SK-N-SH (cell line): ENCODE data around the gene ZNF732. TPM values are rescaled to one million over a fixed set of nuclear protein-coding genes. Genes with fewer than 3 reads are reported as not detected.

ENCODE experiments used
- CTCF ChIA-PET: fragments of 300-600, 350-600 bp; formaldehyde crosslinking; extraction: SDS; loops from one replicate; lab custom pipeline; 2021; lab: Yijun Ruan, JAX
- POLR2A ChIA-PET: fragments of 350-600 bp; sonication (Branson Sonifier 250); formaldehyde crosslinking; extraction: SDS; loops from one replicate; lab custom pipeline; 2020; ENCODE audit warnings: antibody characterized with exemption, inconsistent platforms; lab: Yijun Ruan, JAX
- DNase-seq: peaks from one replicate; pipeline ENCODE4 v3.0.0; 2012
- H2AFZ ChIP-seq: fragments of 200-600 bp; sonication (generic); 2 replicates; pipeline ENCODE4 v1.8.1; 2016; ENCODE audit warnings: antibody characterized with exemption, mild to moderate bottlenecking, low read depth
- H3F3A ChIP-seq: fragments of 200-600 bp; sonication (generic); replicated peaks from 2 replicates; pipeline ENCODE3; 2016; ENCODE audit warnings: antibody characterized with exemption, mild to moderate bottlenecking; ENCODE audit not compliant: insufficient read depth
- H3K27ac ChIP-seq, 2 experiments: fragments of 200-500 bp in 1 of 2; fragments of 200-600 bp in 1 of 2; sonication (Bioruptor generic) in 1 of 2; sonication (generic), shearing (Covaris generic) in 1 of 2; 2 replicates each; pipeline versions ENCODE4 v1.5.1 to v1.6.1; 2014 to 2016; ENCODE audit warnings: low read depth in 2 of 2, inconsistent platforms in 1 of 2, low read length in 1 of 2, mild to moderate bottlenecking in 1 of 2, mixed read lengths in 1 of 2
- H3K27me3 ChIP-seq: fragments of 200-600 bp; sonication (generic), shearing (Covaris generic); 2 replicates; pipeline ENCODE4 v1.6.1; 2016; ENCODE audit warnings: mixed run types; ENCODE audit not compliant: insufficient read depth
- H3K36me3 ChIP-seq, 2 experiments: fragments of 200-500 bp in 1 of 2; fragments of 200-600 bp in 1 of 2; sonication (Bioruptor generic) in 1 of 2; sonication (generic) in 1 of 2; replicated peaks in 1 of 2; 2 replicates each; pipeline versions ENCODE3 to v1.5.1; 2014 to 2016; ENCODE audit warnings: low read length in 1 of 2, mild to moderate bottlenecking in 1 of 2; ENCODE audit not compliant: insufficient read depth in 2 of 2, control insufficient read depth in 1 of 2
- H3K4me1 ChIP-seq, 2 experiments: fragments of 200-500 bp in 1 of 2; fragments of 200-600 bp in 1 of 2; sonication (Bioruptor generic) in 1 of 2; sonication (generic), shearing (Covaris generic) in 1 of 2; 2 replicates each; pipeline versions ENCODE4 v1.5.1 to v1.6.1; 2014 to 2016; ENCODE audit warnings: low read depth in 1 of 2, low read length in 1 of 2, mixed run types in 1 of 2; ENCODE audit not compliant: insufficient read depth in 2 of 2, control insufficient read depth in 1 of 2
- H3K4me2 ChIP-seq: fragments of 200-600 bp; sonication (generic), shearing (Covaris generic); 2 replicates; pipeline ENCODE4 v1.6.1; 2017; ENCODE audit warnings: mixed run types
- H3K4me3 ChIP-seq, 2 experiments: fragments of 200-500 bp in 1 of 2; fragments of 200-600 bp in 1 of 2; sonication (Bioruptor generic) in 1 of 2; sonication (generic), shearing (Covaris generic) in 1 of 2; 2 replicates each; pipeline versions ENCODE4 v1.5.1 to v1.8.1; 2014 to 2016; ENCODE audit warnings: low read depth in 2 of 2, inconsistent platforms in 1 of 2, low read length in 1 of 2, mild to moderate bottlenecking in 1 of 2, mixed read lengths in 1 of 2, moderate library complexity in 1 of 2
- H3K79me2 ChIP-seq: fragments of 200-600 bp; sonication (generic); 2 replicates; pipeline ENCODE4 v1.8.1; 2017; ENCODE audit warnings: mild to moderate bottlenecking; ENCODE audit not compliant: insufficient read depth
- H3K9ac ChIP-seq: fragments of 200-600 bp; sonication (generic); 2 replicates; pipeline ENCODE4 v1.6.1; 2017; ENCODE audit warnings: mixed run types
- H3K9me2 ChIP-seq: fragments of 200-600 bp; sonication (generic); 2 replicates; pipeline ENCODE4 v1.6.1; 2017; ENCODE audit warnings: mixed run types
- H3K9me3 ChIP-seq: fragments of 200-600 bp; sonication (generic); 2 replicates; pipeline ENCODE4 v1.6.1; 2017; ENCODE audit warnings: mixed run types, mild to moderate bottlenecking, moderate library complexity
- H4K20me1 ChIP-seq: fragments of 200-600 bp; sonication (generic); 2 replicates; pipeline ENCODE4 v1.6.1; 2017; ENCODE audit warnings: mild to moderate bottlenecking, mixed run types; ENCODE audit not compliant: insufficient read depth
- CHD2 ChIP-seq: fragments of 150-350 bp; IDR thresholded peaks from 2 replicates; pipeline ENCODE4 v1.6.1; 2018; ENCODE audit warnings: low read length; ENCODE audit not compliant: partially characterized antibody
- ELF1 ChIP-seq: IDR thresholded peaks from 2 replicates; pipeline ENCODE4 v1.4.0; 2012
- EP300 ChIP-seq, 2 experiments: IDR thresholded peaks; 2 replicates each; pipeline versions ENCODE4 v1.4.0 to v1.6.1; 2012; ENCODE audit warnings: borderline replicate concordance in 1 of 2, low read depth in 1 of 2, low read length in 1 of 2
- FOSL2 ChIP-seq: IDR thresholded peaks from 2 replicates; pipeline ENCODE4 v1.4.0; 2012; ENCODE audit warnings: low read depth, mild to moderate bottlenecking, moderate library complexity, borderline replicate concordance
- FOXM1 ChIP-seq: IDR thresholded peaks from 2 replicates; pipeline ENCODE4 v1.4.0; 2012; ENCODE audit warnings: low read depth, mild to moderate bottlenecking
- GABPA ChIP-seq: IDR thresholded peaks from 2 replicates; pipeline ENCODE4 v1.4.0; 2012; ENCODE audit warnings: low read depth, mild to moderate bottlenecking
- IRF3 ChIP-seq: fragments of 150-350 bp; IDR thresholded peaks from 2 replicates; pipeline ENCODE4 v1.6.1; 2016; ENCODE audit warnings: mild to moderate bottlenecking, low read depth, low read length
- JUND ChIP-seq: IDR thresholded peaks from 2 replicates; pipeline ENCODE4 v1.4.0; 2012
- MXI1 ChIP-seq: IDR thresholded peaks from 2 replicates; pipeline ENCODE4 v1.6.1; 2012; ENCODE audit warnings: mild to moderate bottlenecking, low read depth, low read length, improper control_type of control experiment
- NFIC ChIP-seq: IDR thresholded peaks from 2 replicates; pipeline ENCODE4 v1.4.0; 2012; ENCODE audit warnings: borderline replicate concordance
- NRF1 ChIP-seq: IDR thresholded peaks from 2 replicates; pipeline ENCODE4 v1.6.1; 2012; ENCODE audit warnings: low read depth, mild to moderate bottlenecking, low read length
- POLR2AphosphoS5 ChIP-seq: IDR thresholded peaks from 2 replicates; pipeline ENCODE4 v1.6.1; 2012; ENCODE audit warnings: low read depth, low read length
- RCOR1 ChIP-seq: fragments of 150-350 bp; IDR thresholded peaks from 2 replicates; pipeline ENCODE4 v1.6.1; 2017; ENCODE audit warnings: antibody characterized with exemption, low read length
- RXRA ChIP-seq: IDR thresholded peaks from 2 replicates; pipeline ENCODE4 v1.4.0; 2012; ENCODE audit warnings: low read depth, mild to moderate bottlenecking, borderline replicate concordance
- SIN3A ChIP-seq: IDR thresholded peaks from 2 replicates; pipeline ENCODE4 v1.6.1; 2012; ENCODE audit warnings: low read depth, mild to moderate bottlenecking, low read length, moderate library complexity, borderline replicate concordance
- TAF1 ChIP-seq: IDR thresholded peaks from 2 replicates; pipeline ENCODE4 v1.6.1; 2012; ENCODE audit warnings: low read depth, mild to moderate bottlenecking, low read length, moderate library complexity, borderline replicate concordance
- TCF12 ChIP-seq: IDR thresholded peaks from 2 replicates; pipeline ENCODE4 v1.4.0; 2012
- YY1 ChIP-seq: IDR thresholded peaks from 2 replicates; pipeline ENCODE4 v1.4.0; 2012; ENCODE audit warnings: low read depth, mild to moderate bottlenecking
- WGBS: methylation state at CpG from one replicate; pipeline ENCODE4 v1.1.6; 2017; ENCODE audit warnings: low lambda C conversion rate; 5-methylcytosine and 5-hydroxymethylcytosine counted together
- polyA plus RNA-seq, 3 experiments: library from polyadenylated mRNA; depleted of rRNA; stranded (reverse); fragments of >200 nt; gene quantifications; 2 replicates each; pipeline ENCODE4 v1.2.3, GENCODE V29; 2012
- TF ChIP-seq, protein P1 (sequence below): IDR thresholded peaks from 2 replicates; pipeline ENCODE4; 2012

ZNF732 gene
- polyA plus RNA-seq, 1 of the 3 experiments (the other 2 are of a cell fraction), result 0.05 TPM

DNA sequence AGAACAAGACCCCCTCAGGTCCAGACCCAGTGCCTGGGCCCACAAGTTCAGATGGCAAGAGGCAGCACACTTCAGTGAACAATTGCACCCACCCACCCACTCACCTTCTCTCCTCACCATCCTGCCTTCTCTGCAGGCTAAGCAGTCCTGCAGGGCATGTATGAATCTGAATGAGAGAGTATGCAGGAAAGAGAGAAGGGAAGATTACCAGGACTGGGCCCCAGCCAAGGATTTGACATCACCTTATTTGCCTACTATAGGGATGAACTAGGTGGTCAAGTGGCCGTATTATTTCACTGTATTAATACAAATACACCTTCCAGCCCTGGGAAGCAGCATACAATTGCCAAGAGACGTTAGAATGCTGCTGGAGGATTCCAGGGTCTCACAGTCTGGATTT, 30.2 kb upstream of the ZNF732 start (continued):
- no peak for TF ChIP-seq CHD2
- TF ChIP-seq IRF3, result no peak
- TF ChIP-seq NRF1, result no peak
- TF ChIP-seq FOSL2, result no peak

DNA sequence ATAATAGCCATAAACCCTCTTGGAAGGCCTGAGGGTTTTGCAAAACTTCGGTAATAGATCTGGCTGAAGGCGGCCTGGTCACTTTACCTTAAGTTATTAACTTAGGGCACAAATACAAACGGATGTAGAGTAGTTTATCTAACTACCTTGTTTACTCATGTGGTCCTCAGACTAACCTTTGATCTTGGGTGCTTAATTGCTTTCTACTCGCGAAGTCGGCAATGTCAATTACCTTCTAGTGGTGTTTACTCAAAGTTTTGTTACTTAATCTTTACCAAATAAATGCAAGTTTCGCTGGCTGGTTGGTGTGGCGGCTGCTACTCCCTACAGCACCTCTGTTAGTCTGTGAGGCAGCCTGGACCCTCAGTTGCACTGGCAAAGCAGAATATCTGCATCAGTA, 23.5 kb upstream of the ZNF732 start:
- ChIA-PET CTCF (interaction anchor here (1.0 kb wide), 1 partner anchor 99 kb away, joined by 3 read pairs; no protein-coding TSS in a partner anchor), POLR2A (no interaction called here)
- H3K9me3 ChIP-seq, result no peaks in the 10 kb centered on the region
- H3K27me3 ChIP-seq, result no peaks in the 10 kb centered on the region
- H3K36me3 ChIP-seq, result peaks cover 0 to 4% of the 10 kb centered on the region in 2 experiments
- no peaks in the 10 kb centered on the region for H3K4me1 ChIP-seq
- H3K9me2 ChIP-seq, result no peaks in the 10 kb centered on the region
- 46% methylated on average over 8 of the region's 8 CpGs for WGBS
- H3K4me2 ChIP-seq, result no peak overlapping the region
- no peak overlapping the region for H2AFZ ChIP-seq
- H4K20me1 ChIP-seq, result no peaks in the 10 kb centered on the region
- no peak overlapping the region for H3K9ac ChIP-seq
- no peak overlapping the region for H3K4me3 ChIP-seq
- H3K27ac ChIP-seq, result no peak overlapping the region
- no peaks in the 10 kb centered on the region for H3F3A ChIP-seq
- no peak for TF ChIP-seq EP300 (IDR thresholded peaks at IDR 0.05; ENCODE audit: borderline replicate concordance in 1 of 2, low read depth in 1 of 2, low read length in 1 of 2)
- TF ChIP-seq NFIC, result no peak
- no peak for TF ChIP-seq MXI1
- TF ChIP-seq ELF1, result no peak
- no peaks in the 10 kb centered on the region for H3K79me2 ChIP-seq
- DNase-seq, result no peak

- H3K9me3 ChIP-seq, result no peaks in the 10 kb centered on the region
- H4K20me1 ChIP-seq, result no peaks in the 10 kb centered on the region
- no peaks in the 10 kb centered on the region for H3K36me3 ChIP-seq
- H3K27me3 ChIP-seq, result no peaks in the 10 kb centered on the region
- no peak overlapping the region for H3K27ac ChIP-seq
- H3K9ac ChIP-seq, result no peak overlapping the region
- CTCF ChIA-PET, result no interaction called here
- no peaks in the 10 kb centered on the region for H3K4me1 ChIP-seq
- no peaks in the 10 kb centered on the region for H3K9me2 ChIP-seq
- H3K4me2 ChIP-seq, result no peak overlapping the region
- no peak for DNase-seq
- H3K79me2 ChIP-seq, result no peaks in the 10 kb centered on the region
- TF ChIP-seq YY1, result no peak
- TF ChIP-seq SIN3A, result no peak
- TF ChIP-seq JUND, result no peak
- no peak for TF ChIP-seq IRF3
- no peak for TF ChIP-seq RXRA
- no peak for TF ChIP-seq TCF12
- TF ChIP-seq NFIC, result no peak
- TF ChIP-seq TAF1, result no peak
- no peak for TF ChIP-seq FOSL2
- TF ChIP-seq GABPA, result no peak
- TF ChIP-seq, protein P1, sequence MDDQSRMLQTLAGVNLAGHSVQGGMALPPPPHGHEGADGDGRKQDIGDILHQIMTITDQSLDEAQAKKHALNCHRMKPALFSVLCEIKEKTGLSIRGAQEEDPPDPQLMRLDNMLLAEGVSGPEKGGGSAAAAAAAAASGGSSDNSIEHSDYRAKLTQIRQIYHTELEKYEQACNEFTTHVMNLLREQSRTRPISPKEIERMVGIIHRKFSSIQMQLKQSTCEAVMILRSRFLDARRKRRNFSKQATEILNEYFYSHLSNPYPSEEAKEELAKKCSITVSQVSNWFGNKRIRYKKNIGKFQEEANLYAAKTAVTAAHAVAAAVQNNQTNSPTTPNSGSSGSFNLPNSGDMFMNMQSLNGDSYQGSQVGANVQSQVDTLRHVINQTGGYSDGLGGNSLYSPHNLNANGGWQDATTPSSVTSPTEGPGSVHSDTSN, result no peak
- no peak for TF ChIP-seq POLR2AphosphoS5
- TF ChIP-seq FOXM1, result no peak
- TF ChIP-seq RCOR1, result no peak
- POLR2A ChIA-PET, result no interaction called here
- WGBS, result 0% methylated on average over 1 of the region's 1 CpG
- H3K4me3 ChIP-seq, result no peak overlapping the region
- H3F3A ChIP-seq, result no peaks in the 10 kb centered on the region
- H2AFZ ChIP-seq, result no peak overlapping the region
These were observed 9.1 kb upstream of the ZNF732 start for GRCh38 chr4:314296-314903.
